HG03095 (cell line): ENCODE measurements around the gene HOXB8.

Experiments
- ATAC-seq: cut with Tn5 transposase; IDR thresholded peaks from one replicate; pipeline ENCODE4 v1.9.1; 2021; ENCODE audit warnings: moderate library complexity; ENCODE audit not compliant: unreplicated experiment

HOXB8 gene

GRCh38 chr17:48586355-48587258, 28.5 kb downstream of the HOXB8 start:
- no peak for ATAC-seq

GRCh38 chr17:48584223-48584741, 30.8 kb downstream of the HOXB8 start:
- ATAC-seq = no peak

- ATAC-seq = no peak
These were observed 31.3 kb downstream of the HOXB8 start for GRCh38 chr17:48583708-48584222.

GRCh38 chr17:48582750-48583069, 32.4 kb downstream of the HOXB8 start:
- ATAC-seq = no peak

- ATAC-seq = no peak
These were observed 35.1 kb downstream of the HOXB8 start for GRCh38 chr17:48579760-48580554.

- no peak for ATAC-seq
These were observed 35.7 kb downstream of the HOXB8 start for GRCh38 chr17:48579471-48579759.

GRCh38 chr17:48578616-48579470, 36.2 kb downstream of the HOXB8 start:
- ATAC-seq = no peak

GRCh38 chr17:48577946-48578615, 37.0 kb downstream of the HOXB8 start, which contains the start of gene HOXB4:
TSS of gene HOXB4 (minus strand) at chr17:48578350. CDS start at chr17:48578319, 31 bp downstream.
- ATAC-seq = no peak

- ATAC-seq = no peak
These were observed 37.7 kb downstream of the HOXB8 start for GRCh38 chr17:48577330-48577945.

- no peak for ATAC-seq
These were observed 38.4 kb downstream of the HOXB8 start for GRCh38 chr17:48576479-48577309.

- no peak for ATAC-seq
These were observed 39.2 kb downstream of the HOXB8 start for GRCh38 chr17:48575673-48576478.

- ATAC-seq = no peak
These were observed 40.0 kb downstream of the HOXB8 start for GRCh38 chr17:48575066-48575582.

- no peak for ATAC-seq
These were observed 40.5 kb downstream of the HOXB8 start for GRCh38 chr17:48574505-48575065.

GRCh38 chr17:48571826-48572417, 43.2 kb downstream of the HOXB8 start:
- no peak for ATAC-seq

- no peak for ATAC-seq
These were observed 43.9 kb downstream of the HOXB8 start for GRCh38 chr17:48571024-48571818.

- ATAC-seq = no peak
These were observed 44.6 kb downstream of the HOXB8 start for GRCh38 chr17:48570325-48571023.
